Measurements from ENCODE around the gene IPO9. TPM values are rescaled to one million over a fixed set of nuclear protein-coding genes. Genes with fewer than 3 reads are reported as not detected.

Gene IPO9
- total RNA-seq, 4 donors from 2014 or later: 2.0 to 13.0 (median 7.9) TPM

DNA sequence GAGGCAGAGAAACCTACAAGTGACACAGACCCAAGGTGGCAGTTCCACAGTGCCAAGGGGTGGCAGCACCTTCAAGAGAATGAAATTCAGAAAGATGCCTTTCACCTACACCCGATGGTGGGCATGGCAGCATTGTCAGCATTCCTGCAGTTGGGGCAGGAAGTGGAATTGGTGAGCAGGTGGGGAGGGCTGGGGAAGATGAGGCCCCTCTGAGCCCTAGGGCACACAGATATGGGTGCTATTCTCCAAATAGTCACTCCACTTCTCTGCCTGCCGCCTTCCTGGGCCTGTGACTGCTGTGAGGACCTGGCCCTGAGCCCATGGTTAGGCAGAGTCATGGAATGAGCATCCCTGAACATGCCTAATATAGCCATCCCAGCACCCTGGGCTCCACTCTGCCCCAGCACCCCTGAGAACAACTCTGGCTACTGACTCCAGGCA lies 68.0 kb downstream of the IPO9 start:
- WGBS, 2 donors (ENCODE audit: low coverage in 1 of 2): 45 to 50% methylated on average over 1 to 2 of the region's 2 CpGs
- DNase-seq: peak; percentile 44
- H3K27ac ChIP-seq: peak overlapping the region; percentile 64 to 86 (median 74)
- no peaks in the 10 kb centered on the region for H3K9me3 ChIP-seq
- no peaks in the 10 kb centered on the region for H3K27me3 ChIP-seq
- in situ Hi-C loops (cut with MboI; ENCODE audit: low pct_ligation_motif_present in 1 of 4, low pct_unique_long_range_greater_than_20kb in 1 of 4, low sequenced_read_pairs in 3 of 4): loop anchor here in 3 of 4 donors (10.0 to 25.0 kb wide), 3 partner anchors 78 to 240 kb away; partner anchors contain the start of genes ARL8A (in 2 of the 3) and GPR37L1 (in 1 of the 3)
- no peak overlapping the region for H3K4me3 ChIP-seq
- TF ChIP-seq, protein P1, sequence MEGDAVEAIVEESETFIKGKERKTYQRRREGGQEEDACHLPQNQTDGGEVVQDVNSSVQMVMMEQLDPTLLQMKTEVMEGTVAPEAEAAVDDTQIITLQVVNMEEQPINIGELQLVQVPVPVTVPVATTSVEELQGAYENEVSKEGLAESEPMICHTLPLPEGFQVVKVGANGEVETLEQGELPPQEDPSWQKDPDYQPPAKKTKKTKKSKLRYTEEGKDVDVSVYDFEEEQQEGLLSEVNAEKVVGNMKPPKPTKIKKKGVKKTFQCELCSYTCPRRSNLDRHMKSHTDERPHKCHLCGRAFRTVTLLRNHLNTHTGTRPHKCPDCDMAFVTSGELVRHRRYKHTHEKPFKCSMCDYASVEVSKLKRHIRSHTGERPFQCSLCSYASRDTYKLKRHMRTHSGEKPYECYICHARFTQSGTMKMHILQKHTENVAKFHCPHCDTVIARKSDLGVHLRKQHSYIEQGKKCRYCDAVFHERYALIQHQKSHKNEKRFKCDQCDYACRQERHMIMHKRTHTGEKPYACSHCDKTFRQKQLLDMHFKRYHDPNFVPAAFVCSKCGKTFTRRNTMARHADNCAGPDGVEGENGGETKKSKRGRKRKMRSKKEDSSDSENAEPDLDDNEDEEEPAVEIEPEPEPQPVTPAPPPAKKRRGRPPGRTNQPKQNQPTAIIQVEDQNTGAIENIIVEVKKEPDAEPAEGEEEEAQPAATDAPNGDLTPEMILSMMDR (IDR thresholded peaks at IDR 0.05): no peak
- TF ChIP-seq EP300 (IDR thresholded peaks at IDR 0.05; ENCODE audit: low read depth) (no peak), POLR2AphosphoS5 (IDR thresholded peaks at IDR 0.05) (peak in 1 of 3 donors; percentile 34)
- H3K4me1 ChIP-seq: peaks cover 0 to 33% (median 1%) of the 10 kb centered on the region in 4 donors
- intact Hi-C loops (cut with DNase I; ENCODE audit: low total_unique reads): loop anchor here (2.0 kb wide), 1 partner anchor 50 kb away; the partner anchor contains the start of gene LMOD1
- no peaks in the 10 kb centered on the region for H3K36me3 ChIP-seq

DNA sequence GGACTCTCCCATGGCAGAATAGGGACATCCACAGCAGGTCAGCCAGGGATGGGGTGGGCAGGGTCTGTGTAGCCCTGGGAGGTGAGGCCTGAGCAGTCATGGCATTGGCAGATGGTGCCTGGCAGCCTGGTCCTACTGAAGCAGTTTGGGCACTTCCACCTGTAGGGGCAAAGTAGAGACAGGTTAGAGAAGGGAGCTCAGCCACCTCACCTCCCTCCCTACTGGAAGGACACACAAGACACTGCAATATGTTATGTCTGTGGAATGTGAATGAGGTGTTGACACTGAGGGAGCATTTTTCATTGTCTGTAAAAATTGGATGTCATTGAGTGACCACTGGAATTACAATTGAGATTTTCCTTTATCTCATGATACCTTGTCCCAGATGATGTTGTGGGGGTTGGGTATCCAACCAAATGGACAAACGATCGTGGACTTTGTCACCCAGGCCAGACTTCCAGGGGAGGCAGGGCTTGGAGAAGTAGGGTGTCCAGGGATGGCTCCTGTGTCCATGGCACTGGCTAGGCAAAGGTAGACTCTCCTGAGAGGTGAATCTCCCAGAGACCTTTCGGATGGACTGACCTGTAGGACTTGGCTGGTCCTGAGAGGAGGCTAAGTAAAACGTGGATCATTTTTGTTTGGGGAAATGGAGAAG lies 69.4 kb downstream of the IPO9 start:
- intact Hi-C loops (cut with DNase I; ENCODE audit: low total_unique reads) (no loop called here), in situ Hi-C loops (cut with MboI; ENCODE audit: low pct_ligation_motif_present in 1 of 4, low pct_unique_long_range_greater_than_20kb in 1 of 4, low sequenced_read_pairs in 3 of 4) (loop anchor here in 3 of 4 donors (10.0 to 25.0 kb wide), 3 partner anchors 76 to 239 kb away; partner anchors contain the start of genes ARL8A (in 2 of the 3) and GPR37L1 (in 1 of the 3))
- TF ChIP-seq, protein P1 (IDR thresholded peaks at IDR 0.05): no peak
- no peak for TF ChIP-seq POLR2A (IDR thresholded peaks at IDR 0.05)
- TF ChIP-seq POLR2AphosphoS5 (IDR thresholded peaks at IDR 0.05): no peak
- no peak for TF ChIP-seq EP300 (IDR thresholded peaks at IDR 0.05; ENCODE audit: low read depth)
- WGBS, 2 donors (ENCODE audit: low coverage in 1 of 2): 63 to 70% methylated on average over 4 of the region's 4 CpGs
- no peaks in the 10 kb centered on the region for H3K27me3 ChIP-seq
- peak overlapping the region; percentile 64 to 86 (median 74) for H3K27ac ChIP-seq
- H3K4me1 ChIP-seq: peaks cover 0 to 45% (median 6%) of the 10 kb centered on the region in 4 donors
- no peaks in the 10 kb centered on the region for H3K36me3 ChIP-seq
- no peaks in the 10 kb centered on the region for H3K9me3 ChIP-seq
- no peak for DNase-seq
- no peak overlapping the region for H3K4me3 ChIP-seq

- TF ChIP-seq, protein P1 (IDR thresholded peaks at IDR 0.05): no peak
- TF ChIP-seq POLR2A (IDR thresholded peaks at IDR 0.05) (no peak), POLR2AphosphoS5 (IDR thresholded peaks at IDR 0.05) (no peak), EP300 (IDR thresholded peaks at IDR 0.05; ENCODE audit: low read depth) (no peak)
- peak overlapping the region; percentile 64 to 86 (median 74) for H3K27ac ChIP-seq
- H3K27me3 ChIP-seq: no peaks in the 10 kb centered on the region
- no peaks in the 10 kb centered on the region for H3K36me3 ChIP-seq
- in situ Hi-C loops (cut with MboI; ENCODE audit: low pct_ligation_motif_present in 1 of 4, low pct_unique_long_range_greater_than_20kb in 1 of 4, low sequenced_read_pairs in 3 of 4) (loop anchor here in 3 of 4 donors (10.0 to 25.0 kb wide), 3 partner anchors 76 to 238 kb away; partner anchors contain the start of genes ARL8A (in 2 of the 3) and GPR37L1 (in 1 of the 3)), intact Hi-C loops (cut with DNase I; ENCODE audit: low total_unique reads) (no loop called here)
- no peak overlapping the region for H3K4me3 ChIP-seq
- H3K9me3 ChIP-seq: no peaks in the 10 kb centered on the region
- peaks cover 4 to 51% (median 11%) of the 10 kb centered on the region in 4 donors for H3K4me1 ChIP-seq
- WGBS, 2 donors (ENCODE audit: low coverage in 1 of 2): 37 to 55% methylated on average over 2 to 4 of the region's 4 CpGs
- no peak for DNase-seq
Observed at GRCh38 chr1:201898992-201899391, 70.0 kb downstream of the IPO9 start.

DNA sequence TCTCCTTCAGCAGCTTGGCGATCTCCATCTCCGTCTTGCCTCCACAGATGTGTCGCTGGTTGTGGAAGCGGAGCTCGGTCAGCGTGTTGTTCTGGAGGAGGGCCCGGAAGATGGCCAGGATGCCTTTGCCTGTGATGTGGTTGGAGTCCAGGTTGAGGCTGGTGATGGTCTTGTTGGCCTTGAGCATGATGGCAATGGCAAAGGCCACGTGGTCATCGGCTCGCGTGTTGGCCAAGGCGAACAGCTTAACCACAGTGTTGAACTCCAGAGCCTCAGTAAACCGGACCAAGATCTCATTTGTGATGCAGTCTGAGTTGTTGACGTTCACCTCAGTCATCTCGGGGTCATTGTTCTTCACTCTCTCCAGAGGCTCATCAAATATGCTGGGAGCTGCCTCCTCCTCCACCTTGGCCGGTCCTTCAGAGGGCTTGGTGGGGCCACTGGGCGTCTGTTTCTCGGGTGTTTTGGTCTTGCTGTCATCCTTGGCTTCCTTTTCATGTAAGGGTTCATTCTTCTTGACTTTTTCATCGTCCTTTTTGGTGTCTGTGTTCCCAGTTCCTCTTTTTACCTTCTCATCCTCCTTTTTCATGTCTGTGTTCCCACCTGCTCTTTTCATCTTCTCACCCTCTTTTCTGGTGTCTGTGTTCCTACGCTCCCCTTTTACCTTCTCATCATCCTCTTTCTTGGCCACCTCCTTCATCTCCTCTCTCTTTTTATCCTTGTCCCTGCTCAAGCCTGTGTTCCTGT lies 70.9 kb downstream of the IPO9 start:
- no peak for TF ChIP-seq EP300 (IDR thresholded peaks at IDR 0.05; ENCODE audit: low read depth)
- TF ChIP-seq, protein P1 (IDR thresholded peaks at IDR 0.05): no peak
- no peak for TF ChIP-seq POLR2A (IDR thresholded peaks at IDR 0.05)
- TF ChIP-seq POLR2AphosphoS5 (IDR thresholded peaks at IDR 0.05): no peak
- H3K4me3 ChIP-seq: no peak overlapping the region
- in situ Hi-C loops (cut with MboI; ENCODE audit: low pct_ligation_motif_present in 1 of 4, low pct_unique_long_range_greater_than_20kb in 1 of 4, low sequenced_read_pairs in 3 of 4): loop anchor here in 3 of 4 donors (10.0 to 25.0 kb wide), 3 partner anchors 75 to 237 kb away; partner anchors contain the start of genes ARL8A (in 2 of the 3) and GPR37L1 (in 1 of the 3)
- WGBS, 2 donors (ENCODE audit: low coverage in 1 of 2): 69 to 86% methylated on average over 7 to 20 of the region's 20 CpGs
- H3K27me3 ChIP-seq: no peaks in the 10 kb centered on the region
- no peak for DNase-seq
- intact Hi-C loops (cut with DNase I; ENCODE audit: low total_unique reads): no loop called here
- H3K36me3 ChIP-seq: no peaks in the 10 kb centered on the region
- no peaks in the 10 kb centered on the region for H3K9me3 ChIP-seq
- peak overlapping the region; percentile 64 to 86 (median 74) for H3K27ac ChIP-seq
- peaks cover 4 to 56% (median 17%) of the 10 kb centered on the region in 4 donors for H3K4me1 ChIP-seq
